Colonic mucosa (tissue), 4 donors: ENCODE measurements around the gene AFG1L. TPM values are rescaled to one million over a fixed set of nuclear protein-coding genes. Genes with fewer than 3 reads are reported as not detected.

Experiments used
- DNase-seq: peaks from one replicate; pipeline ENCODE4 v3.0.0-alpha.2; 2020
- H3K27ac ChIP-seq: fragments of 200-600 bp; one replicate; pipeline ENCODE4 v1.8.0; 2021
- H3K27me3 ChIP-seq: fragments of 200-600 bp; one replicate; pipeline ENCODE4 v1.8.0; 2021
- H3K36me3 ChIP-seq: fragments of 200-600 bp; one replicate; pipeline ENCODE4 v1.8.0; 2021
- H3K4me1 ChIP-seq: fragments of 200-600 bp; one replicate; pipeline ENCODE4 v1.8.0; 2021; ENCODE audit warnings: mild to moderate bottlenecking
- H3K4me3 ChIP-seq: fragments of 200-600 bp; one replicate; pipeline ENCODE4 v1.8.0; 2021
- H3K9ac ChIP-seq, 2 donors: one replicate each; pipeline ENCODE4 v1.7.0; 2013; ENCODE audit warnings: control low read depth in 2 of 2, low read depth in 2 of 2, low read length in 2 of 2
- H3K9me3 ChIP-seq: fragments of 200-600 bp; one replicate; pipeline ENCODE4 v1.8.0; 2021
- CTCF ChIP-seq: fragments of 200-600 bp; IDR thresholded peaks from one replicate; pipeline ENCODE4 v1.8.0; 2022; ENCODE audit warnings: antibody characterized with exemption, mild to moderate bottlenecking
- intact Hi-C: fragments of 100-400 bp; cut with DNase I; formaldehyde crosslinking; loops from one replicate; pipeline ENCODE4 v1.14.1; 2022
- total RNA-seq, 2 donors: library from RNA; stranded (reverse); fragmentation: NEBNext Ultra II Directional in 1 of 2; extraction: Animal tissue kit (Norgen Biotek cat#: 25700) in 1 of 2; gene quantifications; one replicate each; pipeline ENCODE4 v1.2.1, GENCODE V29; 2021
- donor health status: healthy.
- donor health status: DM: no; HTN: no; CAD: no.
- donor health status: DM: no; HTN: no; CAD: no.

Gene AFG1L
- total RNA-seq, 2 donors from 2014 or later, result 9.5 to 10.9 TPM

GRCh38 chr6:108359901-108360882 is 65.3 kb downstream of the AFG1L start:
- no peak overlapping the region for H3K9ac ChIP-seq
- H3K9me3 ChIP-seq, result no peaks in the 10 kb centered on the region
- no peak overlapping the region for H3K27ac ChIP-seq
- H3K27me3 ChIP-seq, result no peaks in the 10 kb centered on the region
- no peaks in the 10 kb centered on the region for H3K4me1 ChIP-seq
- H3K36me3 ChIP-seq, result no peaks in the 10 kb centered on the region
- no peak for TF ChIP-seq CTCF
- no peak overlapping the region for H3K4me3 ChIP-seq
- intact Hi-C loops, result no loop called here
- DNase-seq, result no peak

- intact Hi-C loops, result no loop called here
- no peaks in the 10 kb centered on the region for H3K27me3 ChIP-seq
Observed at GRCh38 chr6:108360919-108361311, 66.1 kb downstream of the AFG1L start.

GRCh38 chr6:108361312-108361932 is 66.6 kb downstream of the AFG1L start:
- Histone ChIP-seq H3K27me3 (no peaks in the 10 kb centered on the region), H3K27ac (no peak overlapping the region), H3K9me3 (no peaks in the 10 kb centered on the region), H3K9ac (no peak overlapping the region), H3K36me3 (no peaks in the 10 kb centered on the region), H3K4me3 (no peak overlapping the region), H3K4me1 (no peaks in the 10 kb centered on the region)
- no peak for TF ChIP-seq CTCF
- no peak for DNase-seq
- intact Hi-C loops, result no loop called here

More at GRCh38 chr6:108360919-108361311, 66.1 kb downstream of the AFG1L start:
- Histone ChIP-seq H3K4me1 (no peaks in the 10 kb centered on the region), H3K36me3 (no peaks in the 10 kb centered on the region), H3K27ac (no peak overlapping the region), H3K9me3 (no peaks in the 10 kb centered on the region), H3K9ac (no peak overlapping the region), H3K4me3 (no peak overlapping the region)
- TF ChIP-seq CTCF, result no peak
- no peak for DNase-seq

- H3K27me3 ChIP-seq, result no peaks in the 10 kb centered on the region
- no peaks in the 10 kb centered on the region for H3K4me1 ChIP-seq
- no peaks in the 10 kb centered on the region for H3K36me3 ChIP-seq
- no peak for TF ChIP-seq CTCF
- H3K9ac ChIP-seq, result no peak overlapping the region
- intact Hi-C loops, result no loop called here
- H3K9me3 ChIP-seq, result no peaks in the 10 kb centered on the region
- DNase-seq, result no peak
- H3K27ac ChIP-seq, result no peak overlapping the region
- H3K4me3 ChIP-seq, result no peak overlapping the region
Observed at GRCh38 chr6:108362455-108362854, 67.6 kb downstream of the AFG1L start.

GRCh38 chr6:108363113-108363512 is 68.3 kb downstream of the AFG1L start:
- H3K27ac ChIP-seq, result no peak overlapping the region
- no peak overlapping the region for H3K9ac ChIP-seq
- no peaks in the 10 kb centered on the region for H3K36me3 ChIP-seq
- H3K27me3 ChIP-seq, result no peaks in the 10 kb centered on the region
- H3K4me1 ChIP-seq, result no peaks in the 10 kb centered on the region
- DNase-seq, result no peak
- no peak overlapping the region for H3K4me3 ChIP-seq
- TF ChIP-seq CTCF, result no peak
- intact Hi-C loops, result no loop called here
- H3K9me3 ChIP-seq, result no peaks in the 10 kb centered on the region
